GM19372 (cell line): Measurements from ENCODE around the gene STRADB.
"Not testable (repeated sequence)": the region's sequence is repeated elsewhere in the genome, so short reads cannot be mapped to it uniquely, and the experiment has no call there.

ENCODE experiments used
- ATAC-seq: cut with Tn5 transposase; IDR thresholded peaks from one replicate; pipeline ENCODE4 v1.9.1; 2021; ENCODE audit warnings: mild to moderate bottlenecking, low read depth, moderate library complexity; ENCODE audit not compliant: unreplicated experiment

The STRADB gene

DNA sequence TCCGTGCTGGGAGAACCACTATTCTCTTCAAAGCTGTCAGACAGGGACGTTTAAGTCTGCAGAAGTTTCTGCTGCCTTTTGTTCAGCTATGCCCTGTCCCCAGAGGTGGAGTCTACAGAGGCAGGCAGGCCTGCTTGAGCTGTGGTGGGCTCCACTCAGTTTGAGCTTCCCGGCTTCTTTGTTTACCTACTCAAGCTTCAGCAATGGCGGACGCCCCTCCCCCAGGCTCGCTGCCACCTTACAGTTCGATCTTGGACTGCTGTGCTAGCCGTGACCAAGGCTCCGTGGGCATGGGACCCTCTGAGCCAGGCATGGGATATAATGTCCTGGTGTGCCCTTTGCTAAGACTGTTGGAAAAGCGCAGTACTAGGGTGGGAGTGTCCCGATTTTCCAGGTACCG, 21.2 kb upstream of the STRADB start:
- ATAC-seq, result not testable (repeated sequence)

- ATAC-seq, result no peak
Observed at GRCh38 chr2:201430839-201431238, 20.7 kb upstream of the STRADB start.

DNA sequence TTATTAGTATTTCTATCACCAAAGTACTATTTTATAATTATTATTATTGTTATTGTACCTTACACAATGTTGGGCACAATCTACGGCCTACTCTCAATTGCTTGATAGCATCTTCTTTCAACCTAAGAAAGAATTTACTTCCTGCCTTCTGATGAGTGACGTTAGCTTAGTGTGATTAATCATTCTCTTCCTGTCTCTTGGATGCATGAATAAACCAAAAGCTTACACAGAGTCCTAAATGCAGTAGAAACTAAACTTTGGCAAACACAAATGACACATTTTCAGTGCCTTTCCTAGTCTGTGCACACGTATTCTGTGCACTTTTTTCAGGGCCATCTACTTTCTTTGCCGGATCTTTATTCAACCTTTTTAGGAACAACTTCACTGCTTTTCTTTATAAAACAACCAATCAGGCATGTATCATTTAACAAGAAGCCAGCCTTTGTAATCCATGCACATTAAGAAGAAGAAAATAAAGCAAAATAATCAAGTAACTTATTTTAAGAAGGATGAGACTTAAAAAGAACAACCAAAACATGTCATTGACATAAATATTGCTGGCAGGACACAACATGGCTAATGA, 19.4 kb upstream of the STRADB start:
- no peak for ATAC-seq

- no peak for ATAC-seq
Observed at GRCh38 chr2:201432621-201433393, 18.7 kb upstream of the STRADB start.

- ATAC-seq, result no peak
Observed at GRCh38 chr2:201433394-201433995, 18.0 kb upstream of the STRADB start.

- no peak for ATAC-seq
Observed at GRCh38 chr2:201436141-201436540, 15.4 kb upstream of the STRADB start.

DNA sequence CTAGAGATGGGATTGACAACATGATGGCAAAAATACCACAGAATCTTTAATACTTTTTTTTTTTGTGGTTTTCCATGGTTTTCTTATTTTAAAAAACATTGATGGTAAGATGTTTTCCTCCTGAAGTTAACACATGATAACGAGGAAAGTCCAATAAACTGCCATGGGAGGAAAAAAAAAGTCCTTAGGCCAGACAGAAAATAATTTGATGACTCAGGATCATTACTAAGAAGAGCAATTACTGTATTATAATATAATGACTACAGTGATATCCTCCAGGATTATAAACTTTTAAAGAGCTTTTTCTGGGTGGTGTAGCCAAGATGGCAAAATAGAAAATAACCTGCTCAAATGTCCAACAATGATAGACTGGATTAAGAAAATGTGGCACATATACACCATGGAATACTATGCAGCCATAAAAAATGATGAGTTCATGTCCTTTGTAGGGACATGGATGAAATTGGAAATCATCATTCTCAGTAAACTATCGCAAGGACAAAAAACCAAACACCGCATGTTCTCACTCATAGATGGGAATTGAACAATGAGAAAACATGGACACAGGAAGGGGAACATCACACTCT, 12.1 kb upstream of the STRADB start:
- ATAC-seq, result not testable (repeated sequence)

DNA sequence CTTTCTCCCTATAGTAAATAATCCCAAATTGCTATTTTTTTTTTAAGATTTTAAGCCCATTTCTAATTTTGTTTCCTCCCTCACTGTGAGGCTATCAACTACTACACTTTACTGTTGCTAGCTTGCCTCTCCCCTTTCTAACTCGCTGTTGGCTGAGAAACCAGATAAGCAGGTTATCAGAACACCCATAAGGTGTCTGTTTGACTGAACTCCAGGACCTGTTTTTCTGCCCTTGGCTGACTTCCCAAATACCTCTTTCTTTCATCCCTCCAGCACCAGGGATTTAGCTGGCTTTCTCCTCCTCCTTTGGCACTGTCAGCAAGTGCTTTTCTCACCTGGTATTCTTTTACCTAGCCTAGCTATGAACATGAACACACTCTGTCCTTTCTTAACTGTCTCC, 11.4 kb upstream of the STRADB start:
- no peak for ATAC-seq

DNA sequence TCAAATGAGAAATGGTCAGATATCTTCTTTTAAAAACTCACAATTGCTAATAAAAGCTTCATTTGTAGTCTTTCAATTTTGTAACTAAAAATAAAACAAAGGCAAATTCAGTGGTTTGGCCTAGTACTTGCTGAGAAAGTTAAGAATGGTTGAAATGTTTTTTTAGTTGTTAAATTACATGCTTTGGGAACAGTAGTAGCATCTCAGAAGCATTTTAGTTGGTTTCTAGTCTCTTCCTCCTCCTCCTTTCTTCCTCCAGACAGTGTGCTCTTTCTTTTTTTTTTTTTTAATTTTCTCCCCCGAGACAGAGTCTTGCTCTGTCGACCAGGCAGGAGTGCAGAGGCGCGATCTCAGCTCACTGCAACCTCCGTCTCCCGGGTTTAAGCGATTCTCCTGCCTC, 10.1 kb upstream of the STRADB start:
- ATAC-seq, result no peak

- no peak for ATAC-seq
Observed at GRCh38 chr2:201444746-201445465, 6.6 kb upstream of the STRADB start.

- no peak for ATAC-seq
Observed at GRCh38 chr2:201447086-201447485, 4.5 kb upstream of the STRADB start.

GRCh38 chr2:201448061-201448460, 3.5 kb upstream of the STRADB start:
- no peak for ATAC-seq

GRCh38 chr2:201448701-201449100, 2.8 kb upstream of the STRADB start:
- ATAC-seq, result no peak

GRCh38 chr2:201450954-201451291, 617 bp upstream of the STRADB start:
- ATAC-seq, result peak; percentile 20

- ATAC-seq, result peak; percentile 20
Observed at GRCh38 chr2:201452058-201452921, 750 bp downstream of the STRADB start.

GRCh38 chr2:201452922-201453643, 1.5 kb downstream of the STRADB start:
- ATAC-seq, result no peak

GRCh38 chr2:201458381-201458780, 6.8 kb downstream of the STRADB start:
- no peak for ATAC-seq

- ATAC-seq, result no peak
Observed at GRCh38 chr2:201460532-201460931, 9.0 kb downstream of the STRADB start.

DNA sequence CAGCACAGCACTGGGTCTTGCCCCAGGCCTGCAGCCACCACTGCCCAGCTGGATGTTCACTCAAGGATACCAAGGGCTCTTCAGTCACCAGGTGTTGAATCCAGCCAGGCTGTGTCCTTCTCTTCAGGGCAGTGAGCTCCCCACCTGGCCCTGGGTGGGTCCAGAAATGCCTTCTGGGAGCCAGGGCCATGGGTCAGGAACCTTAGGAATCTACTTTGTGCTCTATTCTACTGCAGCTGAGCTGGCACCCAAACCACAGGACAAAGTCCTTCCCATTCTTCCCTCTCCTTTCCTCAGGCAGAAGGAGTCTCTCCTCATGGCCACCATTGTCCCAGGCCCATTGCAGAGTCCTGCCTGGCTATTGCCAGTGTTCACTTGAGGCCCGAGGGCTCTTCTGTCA, 13.0 kb downstream of the STRADB start:
- ATAC-seq, result no peak
